Liver (tissue), 3 donors: ENCODE measurements around the gene KDM4C.

Experiments used
- CTCF ChIP-seq: fragments of 150-350 bp; IDR thresholded peaks from 2 replicates; pipeline ENCODE4 v1.5.1; 2017; ENCODE audit warnings: improper control_type of control experiment, low read depth, low read length; ENCODE audit not compliant: missing input control
- EGR1 ChIP-seq, 2 donors: IDR thresholded peaks; 2 replicates each; pipeline ENCODE4 v1.6.1; 2016 to 2018; ENCODE audit warnings: antibody characterized with exemption in 2 of 2, low read depth in 2 of 2
- GABPA ChIP-seq, 2 donors: IDR thresholded peaks in 1 of 2; conservative IDR thresholded peaks in 1 of 2; 2 replicates each; pipeline ENCODE4 v1.6.1; 2016; ENCODE audit warnings: antibody characterized with exemption in 2 of 2, mild to moderate bottlenecking in 1 of 2, moderate library complexity in 1 of 2
- RAD21 ChIP-seq, 2 donors: IDR thresholded peaks; 2 replicates each; pipeline ENCODE4 v1.6.1; 2016; ENCODE audit warnings: antibody characterized with exemption in 2 of 2, mild to moderate bottlenecking in 2 of 2
- RXRA ChIP-seq, 2 donors: IDR thresholded peaks; 2 replicates each; pipeline ENCODE4 v1.6.1; 2017 to 2018; ENCODE audit warnings: antibody characterized with exemption in 2 of 2, mild to moderate bottlenecking in 1 of 2
- SP1 ChIP-seq: IDR thresholded peaks from 2 replicates; pipeline ENCODE4 v1.6.1; 2018; ENCODE audit warnings: antibody characterized with exemption, mild to moderate bottlenecking
- YY1 ChIP-seq: IDR thresholded peaks from 2 replicates; pipeline ENCODE4 v1.6.1; 2016; ENCODE audit warnings: antibody characterized with exemption, mild to moderate bottlenecking
- TF ChIP-seq, protein P1 (sequence below): IDR thresholded peaks from 2 replicates; pipeline ENCODE4 v1.6.1; 2016; ENCODE audit warnings: antibody characterized with exemption, mild to moderate bottlenecking
- TF ChIP-seq, protein P2 (sequence below): IDR thresholded peaks from 2 replicates; pipeline ENCODE4 v1.6.1; 2016; ENCODE audit warnings: antibody characterized with exemption
- donor health status: healthy.
- donor health status: healthy.

GRCh38 chr9:6771722-6772121, 13.9 kb downstream of the KDM4C start:
- TF ChIP-seq, protein P1, sequence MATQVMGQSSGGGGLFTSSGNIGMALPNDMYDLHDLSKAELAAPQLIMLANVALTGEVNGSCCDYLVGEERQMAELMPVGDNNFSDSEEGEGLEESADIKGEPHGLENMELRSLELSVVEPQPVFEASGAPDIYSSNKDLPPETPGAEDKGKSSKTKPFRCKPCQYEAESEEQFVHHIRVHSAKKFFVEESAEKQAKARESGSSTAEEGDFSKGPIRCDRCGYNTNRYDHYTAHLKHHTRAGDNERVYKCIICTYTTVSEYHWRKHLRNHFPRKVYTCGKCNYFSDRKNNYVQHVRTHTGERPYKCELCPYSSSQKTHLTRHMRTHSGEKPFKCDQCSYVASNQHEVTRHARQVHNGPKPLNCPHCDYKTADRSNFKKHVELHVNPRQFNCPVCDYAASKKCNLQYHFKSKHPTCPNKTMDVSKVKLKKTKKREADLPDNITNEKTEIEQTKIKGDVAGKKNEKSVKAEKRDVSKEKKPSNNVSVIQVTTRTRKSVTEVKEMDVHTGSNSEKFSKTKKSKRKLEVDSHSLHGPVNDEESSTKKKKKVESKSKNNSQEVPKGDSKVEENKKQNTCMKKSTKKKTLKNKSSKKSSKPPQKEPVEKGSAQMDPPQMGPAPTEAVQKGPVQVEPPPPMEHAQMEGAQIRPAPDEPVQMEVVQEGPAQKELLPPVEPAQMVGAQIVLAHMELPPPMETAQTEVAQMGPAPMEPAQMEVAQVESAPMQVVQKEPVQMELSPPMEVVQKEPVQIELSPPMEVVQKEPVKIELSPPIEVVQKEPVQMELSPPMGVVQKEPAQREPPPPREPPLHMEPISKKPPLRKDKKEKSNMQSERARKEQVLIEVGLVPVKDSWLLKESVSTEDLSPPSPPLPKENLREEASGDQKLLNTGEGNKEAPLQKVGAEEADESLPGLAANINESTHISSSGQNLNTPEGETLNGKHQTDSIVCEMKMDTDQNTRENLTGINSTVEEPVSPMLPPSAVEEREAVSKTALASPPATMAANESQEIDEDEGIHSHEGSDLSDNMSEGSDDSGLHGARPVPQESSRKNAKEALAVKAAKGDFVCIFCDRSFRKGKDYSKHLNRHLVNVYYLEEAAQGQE: no peak
- TF ChIP-seq CTCF: no peak
- TF ChIP-seq RAD21 (IDR thresholded peaks at IDR 0.05): no peak
- TF ChIP-seq GABPA (IDR thresholded peaks at IDR 0.05 in 1 of 2, conservative IDR thresholded peaks at IDR 0.05 in 1 of 2): no peak
- TF ChIP-seq, protein P2, sequence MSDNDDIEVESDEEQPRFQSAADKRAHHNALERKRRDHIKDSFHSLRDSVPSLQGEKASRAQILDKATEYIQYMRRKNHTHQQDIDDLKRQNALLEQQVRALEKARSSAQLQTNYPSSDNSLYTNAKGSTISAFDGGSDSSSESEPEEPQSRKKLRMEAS: no peak
- TF ChIP-seq YY1: no peak
- no peak for TF ChIP-seq RXRA (IDR thresholded peaks at IDR 0.05)
- TF ChIP-seq SP1: no peak
- TF ChIP-seq EGR1 (IDR thresholded peaks at IDR 0.05; ENCODE audit: low read depth in 2 of 2): no peak
